CD4-positive, alpha-beta T cell treated with Interleukin-17A for 1 hour (primary cell): ENCODE data around the gene SPTBN2.

Experiments
- DNase-seq: peaks from one replicate; pipeline ENCODE4 v3.0.0-alpha.2; 2020

SPTBN2 gene

GRCh38 chr11:66637557-66638176 is 91.3 kb downstream of the SPTBN2 start:
- no peak for DNase-seq

GRCh38 chr11:66636411-66636810 is 92.6 kb downstream of the SPTBN2 start:
- no peak for DNase-seq
